ENCODE measurements around the gene KCNK10. TPM values are rescaled to one million over a fixed set of nuclear protein-coding genes. Genes with fewer than 3 reads are reported as not detected.

Gene KCNK10
- polyA plus RNA-seq (ENCODE audit: insufficient read length): 0.04 TPM

- no peak for DNase-seq
Measured at GRCh38 chr14:88323086-88323522, at the start of gene KCNK10. KCNK10 (minus strand) TSS chr14:88323269; CDS start chr14:88322798, 471 bp downstream.

DNA sequence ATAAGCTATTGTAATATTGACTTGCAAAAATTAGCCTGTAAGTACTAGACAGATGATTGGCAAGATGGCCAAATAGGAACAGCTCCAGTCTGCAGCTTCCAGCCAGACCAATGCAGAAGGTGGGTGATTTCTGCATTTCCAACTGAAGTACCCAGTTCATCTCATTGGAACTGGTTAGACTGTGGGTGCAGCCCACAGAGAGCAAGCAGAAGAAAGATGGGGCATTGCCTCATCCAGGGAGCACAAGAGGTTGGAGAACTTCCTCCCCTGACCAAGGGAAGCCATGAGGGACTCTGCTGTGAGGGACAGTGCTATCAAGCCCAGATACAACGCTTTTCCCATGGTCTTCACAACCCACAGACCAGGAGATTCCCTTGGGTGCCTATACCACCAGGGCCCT lies 46.4 kb upstream of the KCNK10 start:
- no peak for DNase-seq

DNA sequence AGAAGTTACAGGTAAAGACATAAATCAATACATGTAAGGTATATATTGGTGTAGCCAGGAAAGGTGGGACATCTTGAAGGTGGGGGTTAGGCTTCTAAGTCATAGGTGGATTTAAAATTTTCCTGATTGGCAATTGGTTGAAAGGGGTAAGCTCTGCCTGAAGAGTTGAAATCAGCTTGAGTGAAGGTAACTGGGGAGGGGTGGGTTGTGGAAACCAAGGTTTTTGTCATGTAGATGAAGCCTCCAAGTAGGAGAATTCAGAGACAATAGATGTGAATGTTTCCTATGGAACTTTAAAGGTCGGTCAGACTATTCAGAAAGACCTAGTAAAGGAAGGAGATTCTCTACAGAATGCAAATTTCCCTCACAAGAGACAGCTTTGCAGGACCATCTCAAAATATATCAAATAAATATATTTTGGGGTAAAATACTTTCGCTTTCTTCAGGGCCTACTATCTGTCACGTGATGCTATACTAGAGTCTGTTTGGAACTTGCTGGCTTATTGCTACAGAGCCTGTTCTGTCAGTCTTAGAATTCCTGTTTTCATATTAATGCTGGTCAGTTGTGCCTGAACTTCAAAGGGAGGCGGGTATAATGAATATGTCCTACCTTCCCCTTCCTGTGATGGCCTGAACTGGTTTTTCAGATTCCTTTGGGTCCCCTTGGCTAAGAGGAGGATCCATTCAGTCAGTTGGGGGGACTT lies 41.8 kb upstream of the KCNK10 start:
- DNase-seq: no peak

DNA sequence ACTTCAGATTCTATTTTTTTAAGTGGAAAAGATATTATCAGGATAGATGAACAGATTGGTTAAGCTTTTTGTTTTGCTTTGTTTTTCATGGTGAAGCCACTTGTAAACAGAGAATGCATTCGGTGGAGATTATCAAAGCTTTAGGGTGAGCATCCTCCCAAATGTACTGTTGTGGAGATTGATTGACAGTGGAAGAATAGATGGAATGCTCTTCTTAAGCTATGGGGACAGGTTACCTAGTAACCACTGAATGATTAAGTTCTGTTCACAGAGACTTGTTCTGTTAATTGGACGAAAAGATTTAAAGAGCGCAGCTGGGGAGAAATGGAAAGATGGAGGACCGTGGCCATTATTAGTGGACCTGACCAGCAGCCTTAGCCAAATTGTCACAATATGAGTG lies 40.6 kb upstream of the KCNK10 start:
- no peak for DNase-seq

- no peak for DNase-seq
Measured at GRCh38 chr14:88359500-88359899, 36.4 kb upstream of the KCNK10 start.

- DNase-seq: no peak
Measured at GRCh38 chr14:88354358-88354757, 31.3 kb upstream of the KCNK10 start.

DNA sequence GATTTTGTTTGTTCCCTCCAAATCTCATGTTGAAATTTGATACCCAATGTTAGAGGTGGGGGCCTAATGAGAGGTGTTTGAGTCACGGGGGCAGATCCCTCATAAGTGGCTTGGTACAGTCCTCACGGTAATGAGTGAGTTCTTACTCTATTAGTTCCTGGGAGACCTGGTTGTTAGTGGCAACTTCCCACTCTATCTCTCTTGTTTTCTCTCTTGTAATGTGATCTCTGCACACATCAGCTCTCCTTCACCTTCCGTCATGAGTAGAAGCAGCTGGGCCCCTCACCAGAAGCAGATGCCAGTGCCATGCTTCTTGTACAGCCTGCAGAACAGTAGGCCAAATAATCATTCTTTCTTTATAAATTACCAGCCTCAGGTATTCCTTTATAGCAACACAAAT lies 29.6 kb upstream of the KCNK10 start:
- DNase-seq: no peak

- no peak for DNase-seq
Measured at GRCh38 chr14:88351966-88352691, 29.1 kb upstream of the KCNK10 start.

- DNase-seq: no peak
Measured at GRCh38 chr14:88348546-88348945, 25.5 kb upstream of the KCNK10 start.

DNA sequence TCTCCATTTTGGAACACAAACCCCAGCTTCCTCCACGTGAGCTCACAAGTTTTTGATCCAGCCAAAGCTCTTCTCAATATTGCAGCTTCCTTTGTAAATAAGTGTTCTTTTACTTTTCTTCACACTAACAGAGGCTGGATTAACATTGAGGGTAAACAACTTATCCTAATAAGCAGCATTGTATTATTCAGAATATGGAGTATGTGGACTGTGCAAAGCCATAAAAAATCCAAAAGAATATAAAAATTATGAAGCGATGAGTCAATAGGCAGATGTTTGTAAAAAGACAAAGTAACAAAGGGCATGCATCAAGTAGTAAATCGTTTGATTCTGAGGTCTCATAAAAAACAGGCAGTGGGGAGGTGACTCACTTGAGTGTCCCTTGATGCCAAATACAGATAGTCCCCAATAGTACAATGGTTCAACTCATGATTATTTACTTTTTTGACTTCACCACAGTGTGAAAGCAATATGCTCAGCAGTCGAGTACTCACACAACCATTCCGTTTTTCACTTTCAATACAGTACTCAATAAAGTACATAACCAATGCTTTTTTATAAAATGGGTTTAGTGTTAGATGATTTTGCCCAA lies 23.1 kb upstream of the KCNK10 start:
- no peak for DNase-seq

GRCh38 chr14:88342980-88343379 lies 19.9 kb upstream of the KCNK10 start:
- DNase-seq: no peak

- DNase-seq: no peak
Measured at GRCh38 chr14:88340357-88340756, 17.3 kb upstream of the KCNK10 start.

DNA sequence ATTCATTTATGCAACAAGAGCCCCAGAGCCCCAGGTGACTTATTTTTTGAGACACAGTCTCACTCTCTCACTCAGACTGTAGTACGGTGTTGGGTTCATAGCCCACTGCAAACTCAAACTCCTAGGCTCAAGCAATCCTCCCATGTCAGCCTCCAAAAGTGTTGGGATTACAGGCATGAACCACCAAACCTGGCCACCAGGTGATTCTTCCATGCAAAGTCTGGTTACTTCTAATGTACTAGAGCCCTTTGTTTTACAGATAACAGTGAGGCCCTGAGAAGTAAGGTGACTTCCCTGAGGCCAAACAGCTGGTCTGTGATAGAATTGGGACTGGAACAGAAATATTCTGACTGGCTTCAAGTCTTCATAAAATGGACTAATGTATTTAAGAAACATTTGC lies 10.0 kb upstream of the KCNK10 start:
- no peak for DNase-seq

GRCh38 chr14:88327497-88327896 lies 4.4 kb upstream of the KCNK10 start:
- no peak for DNase-seq

DNA sequence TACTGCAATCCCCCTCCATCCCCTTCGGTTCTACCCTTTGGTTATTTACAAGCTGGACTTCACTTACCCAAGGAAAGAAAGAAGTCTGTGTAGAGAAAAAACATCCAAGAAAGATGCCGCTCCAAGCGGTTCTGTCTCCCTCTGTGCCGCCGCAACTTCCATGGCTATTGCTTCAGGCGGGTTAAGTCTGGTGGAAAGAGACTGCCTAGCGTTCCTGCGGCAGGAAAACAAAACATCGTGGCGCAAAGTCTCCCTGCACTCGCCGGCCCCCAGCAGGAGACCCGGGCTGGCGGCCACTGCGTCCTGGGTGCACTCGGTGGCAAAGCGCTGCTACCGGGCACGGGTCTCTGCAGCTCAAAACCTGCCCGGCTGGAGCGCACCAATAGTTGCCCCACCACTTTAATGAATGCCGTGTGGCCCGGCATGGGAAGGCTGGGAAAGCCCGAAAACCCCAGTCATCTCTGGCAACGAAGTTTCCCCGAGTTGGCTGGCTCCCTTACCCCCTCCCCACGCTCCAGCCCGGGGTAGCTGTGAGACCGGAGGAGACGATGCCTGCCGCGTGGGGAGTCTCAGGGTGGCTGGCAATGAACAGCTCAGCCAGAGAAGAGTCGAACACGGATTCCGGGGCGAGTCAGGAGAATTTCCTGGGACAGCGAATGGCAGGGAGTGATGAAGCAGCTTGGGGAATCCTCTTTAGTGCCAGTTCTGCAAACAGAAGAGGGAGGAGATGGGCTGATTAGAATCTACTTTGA lies 3.5 kb upstream of the KCNK10 start:
- no peak for DNase-seq

- DNase-seq: no peak
Measured at GRCh38 chr14:88325883-88326282, 2.8 kb upstream of the KCNK10 start.

- DNase-seq: no peak
Measured at GRCh38 chr14:88324930-88325329, 1.9 kb upstream of the KCNK10 start.

DNA sequence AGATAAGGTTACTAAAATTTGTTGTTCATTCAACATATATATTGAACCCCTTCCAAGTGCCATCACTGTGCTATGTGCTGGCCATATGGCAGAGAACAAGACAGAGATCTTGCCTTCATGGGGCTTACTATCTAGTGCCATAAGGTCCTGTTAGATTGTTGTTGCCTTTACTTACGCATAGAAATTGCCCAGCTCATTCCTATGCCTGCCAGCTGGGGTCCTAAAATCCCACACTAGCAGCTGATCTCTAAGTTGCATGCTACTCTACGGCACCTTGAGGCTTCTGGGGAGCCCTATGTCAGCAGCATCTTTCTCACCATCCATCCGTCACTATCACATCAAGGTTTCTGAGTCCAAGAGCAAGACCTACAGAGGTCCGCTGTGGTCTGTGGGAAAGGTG lies 1.4 kb upstream of the KCNK10 start:
- no peak for DNase-seq

DNA sequence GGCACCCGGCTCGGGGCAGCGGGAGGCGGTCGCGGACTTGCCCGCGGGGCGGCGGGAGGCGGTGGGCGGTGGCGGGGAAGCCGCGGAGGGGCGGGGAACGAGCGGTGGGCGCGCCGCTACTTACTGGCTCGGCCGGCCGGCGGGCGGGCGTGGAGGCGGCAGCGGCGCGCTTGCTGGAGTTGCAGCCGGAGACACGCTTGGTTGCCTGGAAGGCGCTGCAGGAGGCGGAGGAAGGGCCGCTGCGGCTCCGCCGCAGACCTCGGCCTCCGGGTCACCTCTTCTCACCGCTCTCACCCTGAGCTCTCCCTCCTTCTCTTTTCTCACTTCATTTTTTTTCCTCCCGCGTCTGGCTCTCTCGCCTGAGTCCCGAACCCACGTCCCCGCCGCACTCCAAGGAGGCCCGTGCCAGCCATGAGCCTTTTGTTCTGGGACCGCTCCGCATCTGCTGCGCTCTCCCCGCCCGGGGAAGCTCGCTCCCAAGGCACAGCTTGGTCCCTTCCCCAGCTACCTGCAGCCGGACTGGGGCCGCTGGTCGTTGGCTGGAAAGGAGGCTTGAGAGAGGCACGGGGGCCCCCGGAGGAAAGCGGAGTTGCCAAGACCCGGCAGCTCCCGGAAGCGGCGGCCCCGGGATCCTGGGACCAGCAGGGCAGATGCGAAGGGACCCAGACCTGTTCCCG lies 592 bp upstream of the KCNK10 start:
- peak; percentile 20 for DNase-seq

DNA sequence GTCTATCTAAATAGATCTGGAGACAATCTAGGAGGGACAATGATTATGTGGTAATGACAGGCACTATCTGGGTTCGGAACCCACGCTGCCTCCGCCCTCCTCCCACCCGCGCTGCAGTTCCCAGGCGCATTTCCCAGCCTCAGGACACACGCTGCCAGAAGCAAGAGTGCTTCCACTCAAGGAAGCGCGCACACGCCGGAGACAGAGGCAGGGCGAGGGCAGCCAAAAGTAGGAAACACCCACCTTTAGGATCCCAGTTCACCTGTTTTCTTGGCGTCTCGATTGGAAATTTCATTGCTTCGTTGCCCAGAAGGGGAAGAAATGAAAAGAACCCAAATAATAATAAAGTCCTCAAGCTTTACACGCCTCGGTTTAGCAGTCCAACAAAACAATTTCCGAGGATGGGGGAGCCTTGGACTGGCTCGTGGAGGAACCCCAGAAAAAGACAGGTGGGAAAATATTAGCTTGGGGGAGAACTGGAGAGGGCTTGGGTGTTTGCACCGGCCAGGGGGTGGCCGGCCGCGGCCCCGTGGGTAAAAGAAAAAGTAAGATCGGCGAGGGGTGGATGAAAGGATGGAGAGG lies 474 bp downstream of the KCNK10 start:
- DNase-seq: no peak

- no peak for DNase-seq
Measured at GRCh38 chr14:88321692-88322503, 1.2 kb downstream of the KCNK10 start.

Measured in hindlimb muscle (tissue), 1 donor.